Anterior cingulate cortex (tissue), 58 donors: ENCODE results near the gene RAP2A.

Source experiments
- DNase-seq, 58 donors: peaks; one replicate each; lab custom pipeline; 2025; lab: John Stamatoyannopoulos, UW

RAP2A gene

DNA sequence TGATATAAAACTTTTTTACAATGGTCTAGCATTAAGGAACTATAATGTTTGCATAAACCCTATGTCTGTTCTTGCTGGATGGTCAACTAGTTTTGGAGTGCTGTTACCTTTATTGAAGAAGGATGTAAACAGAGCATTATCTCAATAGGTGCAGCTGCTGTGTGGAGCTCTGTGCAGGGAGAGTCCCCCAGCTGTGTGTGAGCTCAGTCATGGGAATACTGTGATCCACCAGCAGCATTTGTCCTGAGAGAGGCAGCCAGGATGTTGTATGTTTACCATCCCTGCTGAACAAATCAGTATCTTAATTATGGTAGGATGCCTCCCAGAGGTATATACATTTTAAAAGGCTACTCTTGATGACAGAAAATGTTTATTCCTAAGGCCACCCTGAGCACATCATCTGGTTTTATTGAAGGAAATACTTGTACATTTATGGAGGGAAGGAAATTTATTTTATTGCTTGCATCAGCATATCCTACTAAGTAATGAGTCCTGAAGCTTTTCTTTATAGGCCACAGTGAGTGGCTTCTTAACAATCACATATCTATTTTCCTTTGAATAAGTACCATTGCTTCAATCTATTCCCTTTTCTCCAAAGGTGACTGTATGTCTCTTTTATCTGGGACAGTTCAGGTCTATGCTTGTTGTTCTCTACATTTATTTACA lies 11.7 kb downstream of the RAP2A start:
- no peak for DNase-seq

DNA sequence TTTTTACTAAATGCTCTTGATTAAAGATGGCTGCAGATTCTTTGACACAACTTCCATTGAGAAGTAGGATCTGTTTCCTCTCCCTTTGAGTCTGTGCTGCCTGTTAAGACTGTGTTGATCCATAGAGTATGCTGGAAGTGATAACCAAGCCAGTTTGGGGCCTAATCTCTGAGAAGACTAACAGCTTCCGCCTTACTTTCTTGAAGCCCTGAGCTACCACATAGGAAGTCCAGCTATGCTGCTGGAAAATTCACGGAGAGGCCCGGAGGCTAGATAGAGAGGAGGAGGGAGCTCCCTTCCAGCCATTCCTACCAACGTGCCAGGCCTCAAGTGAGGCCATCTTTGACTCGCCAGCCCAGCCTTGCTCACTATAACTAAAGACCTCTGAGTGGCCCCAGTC lies 12.5 kb downstream of the RAP2A start:
- DNase-seq: no peak

DNA sequence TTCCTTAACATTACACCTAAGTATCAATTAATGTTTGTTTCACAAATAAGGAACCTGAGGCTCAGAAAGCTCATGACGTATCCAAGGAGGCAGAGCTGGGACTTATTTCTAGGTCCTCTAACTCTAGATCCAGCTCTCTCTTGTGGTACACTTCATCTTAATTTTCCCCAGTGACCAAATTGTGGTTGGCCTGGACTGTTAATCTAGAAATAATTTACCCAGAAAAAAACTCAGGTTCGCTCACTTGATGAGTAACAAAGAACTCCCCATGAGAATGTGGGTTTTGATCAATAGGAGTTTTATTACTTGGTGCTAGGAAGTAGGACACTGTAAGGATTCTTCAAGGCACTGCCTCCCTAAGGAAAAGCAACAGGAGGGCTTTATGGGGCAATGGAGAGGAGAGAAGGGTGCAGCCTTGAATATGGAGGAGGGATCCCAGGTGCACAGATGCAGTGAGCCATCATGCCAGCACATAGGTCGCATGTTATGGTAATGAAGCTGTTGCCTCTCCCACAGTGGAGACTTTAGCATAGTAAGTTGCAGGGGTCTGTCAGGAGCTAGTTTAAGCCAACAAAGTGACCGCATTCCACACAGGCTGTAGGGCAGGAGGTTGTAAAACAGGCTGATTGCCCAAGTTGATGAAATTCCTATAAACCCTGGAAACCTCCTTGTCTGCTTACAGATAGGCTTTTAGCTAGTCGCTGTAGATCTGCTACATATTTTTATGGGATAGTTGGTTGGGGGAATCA lies 14.7 kb downstream of the RAP2A start:
- no peak for DNase-seq

DNA sequence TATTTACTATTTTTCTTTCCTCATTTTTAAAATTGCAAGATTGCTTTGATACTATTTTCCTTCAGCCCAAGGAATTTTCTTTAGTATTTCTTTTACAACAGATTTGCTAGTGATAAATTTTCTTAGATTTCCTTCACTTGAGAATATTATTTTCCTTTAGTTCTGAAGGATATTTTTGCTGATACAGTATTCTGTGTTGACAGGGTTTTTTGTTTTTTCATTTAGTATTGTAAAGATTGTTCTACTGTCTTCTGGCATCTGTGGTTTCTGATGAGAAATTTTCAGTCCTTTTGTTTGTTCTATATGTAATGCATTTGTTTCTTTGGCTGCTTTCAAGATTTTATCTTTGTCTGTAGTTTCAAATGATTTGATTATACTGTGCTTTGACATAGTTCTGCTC lies 20.7 kb downstream of the RAP2A start:
- DNase-seq: no peak

DNA sequence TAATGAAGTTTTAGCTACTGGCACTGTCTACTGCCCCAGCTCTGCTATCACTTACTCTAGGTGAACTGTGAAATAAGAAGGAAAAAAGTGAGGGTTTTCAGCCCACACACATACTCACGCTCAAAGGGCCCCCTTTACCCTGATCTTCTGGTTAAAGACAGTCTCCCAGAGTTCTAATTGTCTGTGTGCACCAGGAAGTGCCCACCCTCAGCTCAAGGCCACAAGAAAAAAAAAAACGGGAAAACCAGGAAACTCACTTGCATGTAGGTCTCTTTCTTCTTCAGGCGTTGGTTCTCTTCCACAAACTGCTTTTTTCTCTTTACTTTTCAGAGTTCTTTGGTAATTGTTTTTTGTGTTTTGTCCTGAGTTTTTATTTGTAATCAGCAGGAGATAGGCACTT lies 22.1 kb downstream of the RAP2A start:
- DNase-seq: no peak

DNA sequence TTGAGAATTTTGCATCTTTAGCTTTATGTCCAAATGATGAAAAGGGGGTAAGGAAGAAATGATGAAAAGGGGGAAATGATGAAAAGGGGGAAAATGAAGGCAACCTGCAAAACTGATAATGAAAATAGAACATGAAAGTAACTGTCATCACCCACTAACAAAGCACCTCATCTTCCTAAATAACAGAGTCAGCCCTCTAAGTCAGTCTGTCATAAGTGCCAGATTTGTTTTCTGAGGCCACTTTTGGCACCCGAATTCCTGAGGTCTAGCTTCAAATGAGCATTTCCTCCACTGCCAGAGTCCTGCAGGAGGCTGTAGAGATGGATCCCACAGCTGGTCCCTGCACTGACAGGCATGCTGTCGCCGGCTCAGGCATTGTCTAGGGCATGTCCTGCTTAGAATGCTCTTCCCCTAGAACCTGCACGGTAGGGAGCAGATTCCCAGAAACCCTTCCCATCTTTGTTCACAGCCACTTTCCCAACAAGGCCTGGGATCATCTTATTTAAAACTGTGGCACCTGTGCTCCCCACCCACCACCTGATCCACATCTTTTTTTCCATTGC lies 25.3 kb downstream of the RAP2A start:
- DNase-seq: no peak

DNA sequence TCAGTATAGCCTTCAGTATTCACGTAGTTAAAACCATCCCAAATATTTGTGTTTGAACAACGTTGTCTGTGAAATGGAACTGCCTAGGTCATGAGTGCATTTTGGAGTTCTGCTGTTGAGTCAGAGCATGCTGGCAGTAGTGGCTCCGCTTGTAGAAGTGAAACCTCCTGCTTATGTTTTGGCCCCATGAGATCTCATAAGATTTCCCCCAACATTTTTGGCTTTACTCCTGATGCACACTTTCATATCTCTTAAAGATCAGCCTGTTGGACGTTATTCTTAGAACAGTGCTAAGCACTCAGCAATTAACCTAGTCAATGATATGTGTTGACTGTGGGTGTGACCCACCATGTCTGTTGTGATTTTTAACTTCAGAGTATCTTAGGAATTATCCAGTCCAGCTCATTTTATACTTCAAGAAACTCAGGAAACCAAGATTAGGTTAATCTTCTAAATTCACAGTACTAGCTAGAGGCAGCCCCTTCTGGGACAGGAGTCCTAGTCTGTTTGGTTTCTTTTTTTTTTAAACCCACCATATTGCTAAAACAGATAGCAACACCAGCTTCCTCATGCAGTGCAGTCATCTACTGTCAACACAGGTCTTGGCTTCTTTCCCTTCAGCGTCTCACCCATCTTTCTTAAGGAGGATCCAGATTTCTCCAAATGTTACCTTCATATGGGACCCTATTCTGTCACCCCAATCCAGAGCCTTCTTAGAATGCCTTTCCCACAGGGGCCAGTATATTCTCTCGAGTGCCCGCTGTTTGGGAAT lies 26.2 kb downstream of the RAP2A start:
- DNase-seq: no peak

DNA sequence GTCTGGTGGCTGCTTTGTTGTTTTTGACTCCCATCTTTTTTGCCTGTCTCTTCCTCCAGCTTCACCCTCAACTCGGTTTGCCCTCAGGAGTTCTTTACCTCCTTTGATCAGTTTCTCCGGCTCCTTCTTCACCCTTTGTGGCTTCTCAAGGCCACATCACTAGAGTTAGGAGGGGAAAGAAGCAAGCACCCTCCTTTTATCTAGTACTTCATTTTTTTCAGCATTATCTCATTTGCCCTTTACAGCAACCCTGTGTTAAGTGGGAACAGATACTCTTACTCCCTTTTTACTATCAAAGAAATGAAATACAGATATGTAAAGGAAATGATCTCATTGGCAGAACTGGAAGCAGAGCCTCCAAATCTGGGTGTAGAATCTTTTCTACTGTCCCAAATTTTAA lies 26.9 kb downstream of the RAP2A start:
- DNase-seq: no peak

DNA sequence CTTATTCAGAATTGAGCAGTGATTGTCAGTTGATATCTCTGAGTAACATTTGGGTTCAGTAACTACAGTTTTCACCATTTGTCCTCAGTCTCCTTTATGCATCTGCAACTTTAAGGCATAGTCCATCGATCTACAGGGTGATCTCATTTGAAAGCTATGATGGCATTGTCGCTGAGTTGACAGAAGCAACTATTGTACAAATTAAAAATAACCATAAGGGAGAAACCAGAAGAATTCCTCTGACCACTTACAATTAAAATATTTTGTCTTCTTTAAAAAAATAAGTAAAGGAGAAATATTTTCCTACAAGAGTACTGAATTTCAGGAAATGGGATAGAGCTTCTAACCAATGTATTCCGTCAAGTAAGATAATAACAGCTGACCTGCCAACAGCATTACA lies 30.6 kb downstream of the RAP2A start:
- DNase-seq: no peak

DNA sequence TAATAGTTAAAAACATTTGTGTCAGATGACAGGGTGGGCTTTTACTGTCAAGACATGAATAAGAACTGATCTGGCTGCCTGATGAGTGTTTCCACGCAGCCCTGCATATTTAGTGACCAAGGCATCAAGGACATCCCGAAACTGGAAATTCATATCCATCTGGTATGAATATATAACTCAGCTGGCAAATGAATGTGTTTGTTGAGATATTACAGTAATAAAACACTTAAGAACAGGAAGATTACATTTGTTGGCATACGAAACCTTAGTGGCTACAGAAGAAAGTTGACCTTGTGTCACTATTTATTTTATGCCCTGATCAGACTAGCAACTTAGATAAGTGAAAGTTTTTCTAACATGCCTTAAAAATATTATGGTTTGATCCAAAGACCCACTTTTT lies 32.8 kb downstream of the RAP2A start:
- no peak for DNase-seq

DNA sequence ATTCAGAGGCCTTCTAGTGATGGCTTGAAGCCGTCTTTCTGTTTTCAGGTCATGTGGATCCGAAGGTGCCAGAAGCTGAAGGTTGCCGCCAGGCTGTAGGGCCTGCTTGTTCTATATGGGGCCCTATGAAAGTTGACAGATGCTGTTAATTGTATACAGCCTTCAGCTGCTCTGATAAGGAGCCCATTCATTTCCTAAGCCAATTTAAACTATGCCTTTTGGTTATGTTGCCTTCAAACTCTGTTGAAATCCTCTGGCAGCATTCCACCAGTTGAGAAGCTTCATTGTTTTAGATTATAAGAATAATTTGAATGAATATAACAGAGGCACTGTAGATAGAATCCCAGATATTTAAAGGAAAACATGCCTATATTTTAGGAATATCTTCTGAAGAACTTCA lies 34.4 kb downstream of the RAP2A start:
- peak in 9 of 58 donors; percentile 4 to 38 (median 10) for DNase-seq

DNA sequence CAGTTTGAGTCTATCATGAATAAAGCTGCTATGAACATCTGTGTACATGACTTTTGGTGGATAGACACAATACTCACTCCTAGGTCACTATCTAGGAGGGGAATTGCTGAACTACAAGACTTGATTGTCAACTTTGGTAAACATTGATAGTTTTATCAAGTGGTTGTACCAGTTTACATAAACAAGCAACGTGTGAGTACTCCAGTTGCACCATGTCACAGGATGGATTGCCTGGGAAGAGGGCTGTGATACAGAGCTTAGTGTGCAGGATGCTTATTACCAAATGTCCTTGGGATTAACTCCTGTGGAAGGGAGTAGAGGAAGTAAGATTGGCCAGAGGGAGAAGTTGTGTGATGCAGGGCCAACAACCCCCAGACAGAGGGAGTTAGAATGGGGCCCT lies 37.7 kb downstream of the RAP2A start:
- DNase-seq: no peak

DNA sequence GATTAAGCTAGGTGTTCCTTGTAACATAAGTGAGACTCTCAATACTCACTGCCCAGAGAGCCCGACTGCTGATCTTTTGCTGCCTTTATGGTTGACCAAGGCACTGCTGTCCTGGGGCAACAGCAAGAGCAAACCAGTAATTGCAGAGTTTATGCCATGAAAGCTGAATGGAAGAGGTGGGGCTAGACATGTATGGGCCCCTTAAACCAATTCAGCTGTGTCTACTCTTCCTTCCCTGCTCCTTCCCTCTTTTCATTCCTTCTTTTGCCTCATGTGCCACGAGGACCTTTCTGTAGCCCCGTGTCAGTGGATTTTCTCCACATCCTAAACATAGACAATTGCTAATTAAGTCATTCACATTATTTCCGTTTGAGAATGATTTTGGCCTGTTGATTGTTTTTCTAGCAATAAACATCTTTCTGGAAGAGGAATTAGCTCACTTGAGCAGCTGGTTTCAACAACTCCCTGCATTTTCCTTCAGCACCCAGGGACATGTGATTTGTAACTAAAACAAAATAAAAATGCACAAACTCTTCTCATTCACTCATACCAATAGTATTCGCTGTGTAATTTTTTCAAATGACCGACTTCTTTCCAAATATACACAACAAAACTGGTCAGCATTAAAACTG lies 40.5 kb downstream of the RAP2A start:
- DNase-seq: no peak

DNA sequence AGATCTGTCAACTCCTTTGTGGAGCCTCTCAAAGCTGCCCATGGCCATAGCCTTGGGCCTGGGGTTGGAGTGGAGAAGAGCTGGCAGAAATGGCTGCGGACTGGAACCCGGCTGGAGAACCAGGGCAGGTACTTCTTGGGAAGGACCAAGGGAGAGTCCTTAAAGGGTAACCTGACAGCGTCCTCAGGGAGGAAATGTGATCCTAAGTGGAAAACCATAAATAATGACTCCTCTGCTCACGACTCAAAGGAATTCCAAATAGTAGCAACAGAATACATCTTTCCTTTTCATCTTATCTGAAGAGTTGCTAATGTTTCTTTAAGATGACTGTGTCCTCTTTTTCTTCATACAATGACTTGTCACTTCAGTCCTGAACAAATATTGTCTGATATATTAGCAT lies 41.0 kb downstream of the RAP2A start:
- DNase-seq: no peak

DNA sequence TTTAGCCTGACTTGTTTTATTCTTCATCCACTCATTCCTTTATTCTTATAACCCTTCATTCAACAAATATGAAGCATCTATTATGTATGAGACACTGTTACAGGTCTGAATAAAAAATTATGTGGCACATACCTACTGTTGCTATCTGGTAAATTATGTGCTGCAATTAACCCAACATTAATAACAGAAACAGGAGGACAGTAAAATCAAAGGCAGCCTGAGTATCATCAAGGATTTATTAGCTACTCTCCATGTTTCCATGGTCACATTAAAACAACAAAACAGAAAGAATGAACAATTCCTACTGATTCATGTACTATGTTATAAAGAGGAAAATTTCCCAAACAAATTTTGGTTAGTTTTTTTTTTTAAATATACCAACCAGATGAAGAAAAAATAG lies 43.9 kb downstream of the RAP2A start:
- DNase-seq: no peak

DNA sequence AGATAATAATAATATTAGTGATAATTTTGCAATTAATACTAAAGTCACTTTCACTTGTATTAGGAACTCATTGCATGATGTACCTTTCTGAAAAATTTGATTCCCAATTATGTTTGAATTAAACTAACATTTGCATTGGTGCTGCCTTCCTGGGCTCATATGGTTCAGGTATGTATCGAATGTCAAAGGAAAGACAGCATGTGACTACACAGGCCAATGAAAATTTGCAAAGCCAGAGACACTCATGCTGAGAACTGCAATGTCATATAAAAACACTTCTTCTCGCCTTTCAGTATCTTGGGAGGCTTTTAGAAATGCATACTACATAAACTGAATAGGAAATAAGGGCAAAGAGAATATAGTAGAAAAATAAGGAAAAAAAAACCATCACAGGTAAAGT lies 44.3 kb downstream of the RAP2A start:
- no peak for DNase-seq

DNA sequence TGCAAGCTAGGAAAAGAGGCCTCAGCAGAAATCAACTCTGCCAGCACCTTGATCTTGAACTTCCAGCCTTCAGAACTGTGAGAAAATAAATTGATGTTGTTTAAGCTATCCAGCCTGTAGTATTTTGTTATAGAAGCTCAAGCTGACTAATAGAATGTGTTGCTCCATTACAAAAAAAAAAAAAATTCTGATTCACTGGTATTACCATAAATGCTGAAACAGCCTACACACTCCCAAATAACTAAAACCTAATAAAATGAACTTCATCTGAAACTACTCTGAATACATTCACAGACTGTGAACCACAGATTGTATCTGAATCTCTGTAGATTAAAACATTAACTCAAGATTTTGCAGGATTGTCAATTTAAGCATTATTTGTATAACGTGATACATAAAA lies 49.5 kb downstream of the RAP2A start:
- DNase-seq: no peak

DNA sequence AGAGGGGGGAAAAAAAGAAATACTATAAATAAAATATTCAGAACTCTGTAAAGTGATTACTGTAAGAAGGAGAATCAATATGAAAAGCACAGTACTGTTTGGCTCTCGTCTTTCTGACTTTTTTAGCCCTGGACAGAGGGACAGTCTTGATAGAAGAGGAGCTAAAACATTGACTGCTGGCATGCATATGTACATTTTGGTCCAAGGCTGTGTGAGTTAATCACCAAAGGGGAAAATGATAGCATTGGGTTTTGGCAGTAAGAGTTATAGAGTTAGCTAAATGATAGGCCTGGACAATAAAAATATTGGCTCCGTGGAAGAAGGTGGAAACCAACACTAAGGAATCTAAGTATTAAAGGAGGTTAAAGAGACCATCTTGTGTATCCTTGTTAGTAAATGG lies 50.3 kb downstream of the RAP2A start:
- DNase-seq: no peak

DNA sequence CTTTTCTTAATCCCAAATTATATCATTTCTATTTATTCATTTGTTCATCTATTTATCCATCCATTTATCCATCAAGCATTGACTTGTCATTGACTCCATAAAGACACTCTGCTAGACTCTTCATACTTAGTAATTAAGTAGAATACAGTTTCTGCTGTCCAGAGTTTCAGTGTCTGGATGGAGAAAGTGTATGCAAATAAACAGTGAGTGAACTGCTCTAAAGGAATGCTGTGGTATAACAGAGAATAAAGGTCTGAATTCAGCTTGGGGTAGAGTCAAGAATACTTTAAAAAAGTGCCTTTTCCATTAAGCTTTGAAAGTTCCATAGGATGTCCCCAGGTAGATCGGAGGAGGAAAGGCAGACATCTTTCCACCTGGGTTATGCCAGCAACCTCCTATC lies 51.4 kb downstream of the RAP2A start:
- no peak for DNase-seq

DNA sequence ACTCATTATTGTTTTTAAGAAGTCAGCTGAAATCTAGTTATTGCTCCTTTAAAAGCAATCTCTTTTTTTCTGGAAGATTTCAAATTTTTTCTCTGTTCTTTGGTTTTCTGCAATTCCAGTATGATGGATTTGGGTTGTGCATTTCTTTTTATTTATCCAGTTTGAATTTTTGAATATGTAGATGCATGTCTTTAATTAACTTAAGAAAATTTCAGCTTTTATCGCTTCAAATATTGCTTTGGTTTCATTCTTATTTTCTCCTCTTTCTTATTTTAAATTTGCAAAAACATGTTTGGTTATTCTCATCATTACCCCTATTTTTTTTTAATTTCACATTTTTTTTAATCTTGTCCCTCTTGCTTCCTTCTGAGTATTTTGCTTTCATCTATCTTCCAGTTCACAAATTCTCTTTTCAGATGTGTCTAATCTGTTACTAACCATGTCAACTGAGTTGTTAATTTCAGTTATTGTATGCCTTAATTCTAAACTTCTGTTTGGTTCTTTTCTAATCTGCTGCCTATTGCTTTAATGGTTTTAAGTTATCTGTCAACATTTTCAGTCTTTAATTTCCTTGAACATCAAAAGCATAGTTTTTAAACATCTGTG lies 56.8 kb downstream of the RAP2A start:
- DNase-seq: no peak

DNA sequence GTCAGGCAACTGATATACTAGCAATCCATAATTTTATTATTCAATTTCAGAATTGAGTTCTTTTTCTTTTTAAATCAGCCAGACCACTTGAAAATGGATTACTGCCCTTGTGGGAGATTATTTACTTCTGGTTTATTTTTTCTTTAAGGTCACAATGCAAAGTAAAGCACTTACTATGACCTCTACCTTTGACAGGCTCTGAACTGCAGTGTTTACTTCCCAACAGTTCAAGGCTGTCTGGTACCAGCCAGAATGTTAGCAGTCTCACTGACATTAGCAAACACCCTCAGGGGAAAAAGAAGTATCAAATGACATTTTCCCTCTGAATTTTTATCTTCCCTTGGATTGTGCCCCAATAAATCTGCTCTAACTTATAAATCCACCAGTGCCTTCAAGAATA lies 57.5 kb downstream of the RAP2A start:
- DNase-seq: no peak
